MM.1S (cell line): ENCODE data around the gene HADH.

ENCODE experiments used
- DNase-seq: peaks from one replicate; pipeline ENCODE4 v3.0.0-alpha.2; 2015
- H2AFZ ChIP-seq: fragments of 300-600 bp; sonication (generic); 2 replicates; pipeline ENCODE4 v1.6.0; 2016; ENCODE audit warnings: antibody characterized with exemption, low read length
- H3F3A ChIP-seq: fragments of 300-600 bp; sonication (generic); 2 replicates; pipeline ENCODE4 v1.6.1; 2016; ENCODE audit warnings: mild to moderate bottlenecking, antibody characterized with exemption, low read length, moderate library complexity, mixed read lengths; ENCODE audit not compliant: insufficient read depth
- H3K27ac ChIP-seq: fragments of 300-600 bp; sonication (generic); 2 replicates; pipeline ENCODE4 v1.5.1; 2016; ENCODE audit warnings: mild to moderate bottlenecking, low read length
- H3K27me3 ChIP-seq: fragments of 300-600 bp; sonication (generic); replicated peaks from 2 replicates; pipeline ENCODE4 v1.6.0; 2016; ENCODE audit warnings: low read length; ENCODE audit not compliant: insufficient read depth
- H3K36me3 ChIP-seq: fragments of 300-600 bp; sonication (generic); replicated peaks from 2 replicates; pipeline ENCODE4 v1.6.1; 2016; ENCODE audit warnings: mild to moderate bottlenecking, low read length, mixed read lengths; ENCODE audit not compliant: insufficient read depth
- H3K4me1 ChIP-seq: fragments of 300-600 bp; sonication (generic); 2 replicates; pipeline ENCODE4 v1.6.1; 2016; ENCODE audit warnings: low read length, mixed read lengths
- H3K4me2 ChIP-seq: fragments of 300-600 bp; sonication (generic); 2 replicates; pipeline ENCODE4 v1.6.0; 2016; ENCODE audit warnings: low read depth, low read length
- H3K4me3 ChIP-seq: fragments of 300-600 bp; sonication (generic); 2 replicates; pipeline ENCODE4 v1.5.1; 2016; ENCODE audit warnings: low read length, mixed read lengths
- H3K79me2 ChIP-seq: fragments of 300-600 bp; sonication (generic); 2 replicates; pipeline ENCODE4 v1.6.1; 2016; ENCODE audit warnings: mixed run types, low read length, mixed read lengths
- H3K9ac ChIP-seq: fragments of 300-600 bp; sonication (generic); 2 replicates; pipeline ENCODE4 v1.6.1; 2016; ENCODE audit warnings: low read length, mixed read lengths
- H3K9me2 ChIP-seq: fragments of 300-600 bp; sonication (generic); replicated peaks from 2 replicates; pipeline ENCODE4 v1.6.1; 2016; ENCODE audit warnings: mild to moderate bottlenecking, low read length, mixed read lengths; ENCODE audit not compliant: insufficient read depth
- H3K9me3 ChIP-seq: fragments of 300-600 bp; sonication (generic); replicated peaks from 2 replicates; pipeline ENCODE4 v1.6.1; 2016; ENCODE audit warnings: mild to moderate bottlenecking, low read length, mixed read lengths; ENCODE audit not compliant: insufficient read depth
- H4K20me1 ChIP-seq: fragments of 300-600 bp; sonication (generic); 2 replicates; pipeline ENCODE4 v1.6.1; 2016; ENCODE audit warnings: mild to moderate bottlenecking, low read length, moderate library complexity, mixed read lengths; ENCODE audit not compliant: insufficient read depth
- EZH2 ChIP-seq: fragments of 300-600 bp; sonication (generic); optimal IDR thresholded peaks from 2 replicates; pipeline ENCODE3; 2017; ENCODE audit warnings: low read depth, mild to moderate bottlenecking, antibody characterized with exemption, low read length, mixed read lengths
- EZH2phosphoT487 ChIP-seq: fragments of 300-600 bp; sonication (generic); IDR thresholded peaks from 2 replicates; pipeline ENCODE4 v1.6.1; 2018; ENCODE audit warnings: antibody characterized with exemption, low read length
- TF ChIP-seq, protein P1 (sequence below): fragments of 300-600 bp; sonication (generic); IDR thresholded peaks from 2 replicates; pipeline ENCODE4 v1.5.1; 2016; ENCODE audit warnings: antibody characterized with exemption, low read length, mixed read lengths

HADH gene

DNA sequence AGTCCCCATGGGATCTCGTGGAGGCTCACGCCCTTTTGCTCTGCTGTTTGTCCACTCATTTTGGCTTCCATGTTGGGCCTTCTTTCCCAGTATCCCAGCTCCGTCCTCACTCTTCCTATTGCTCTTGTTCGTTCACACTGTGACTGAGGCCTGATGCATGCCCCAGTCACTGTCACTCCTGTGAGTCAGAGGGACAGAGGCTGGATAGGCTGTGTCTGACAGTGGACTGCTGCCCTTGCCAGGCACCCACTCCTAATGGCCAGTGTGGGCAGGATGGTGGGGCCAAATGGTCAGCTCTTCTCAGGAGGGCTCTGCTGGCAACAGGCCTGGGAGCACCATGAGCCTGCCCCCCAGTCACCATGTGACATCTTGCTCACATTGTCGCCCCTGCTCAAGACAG lies 40.0 kb downstream of the HADH start:
- peaks cover 5% of the 10 kb centered on the region; the same call in 1 of the 2 replicates for H3K79me2 ChIP-seq
- TF ChIP-seq, protein P1, sequence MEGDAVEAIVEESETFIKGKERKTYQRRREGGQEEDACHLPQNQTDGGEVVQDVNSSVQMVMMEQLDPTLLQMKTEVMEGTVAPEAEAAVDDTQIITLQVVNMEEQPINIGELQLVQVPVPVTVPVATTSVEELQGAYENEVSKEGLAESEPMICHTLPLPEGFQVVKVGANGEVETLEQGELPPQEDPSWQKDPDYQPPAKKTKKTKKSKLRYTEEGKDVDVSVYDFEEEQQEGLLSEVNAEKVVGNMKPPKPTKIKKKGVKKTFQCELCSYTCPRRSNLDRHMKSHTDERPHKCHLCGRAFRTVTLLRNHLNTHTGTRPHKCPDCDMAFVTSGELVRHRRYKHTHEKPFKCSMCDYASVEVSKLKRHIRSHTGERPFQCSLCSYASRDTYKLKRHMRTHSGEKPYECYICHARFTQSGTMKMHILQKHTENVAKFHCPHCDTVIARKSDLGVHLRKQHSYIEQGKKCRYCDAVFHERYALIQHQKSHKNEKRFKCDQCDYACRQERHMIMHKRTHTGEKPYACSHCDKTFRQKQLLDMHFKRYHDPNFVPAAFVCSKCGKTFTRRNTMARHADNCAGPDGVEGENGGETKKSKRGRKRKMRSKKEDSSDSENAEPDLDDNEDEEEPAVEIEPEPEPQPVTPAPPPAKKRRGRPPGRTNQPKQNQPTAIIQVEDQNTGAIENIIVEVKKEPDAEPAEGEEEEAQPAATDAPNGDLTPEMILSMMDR: no peak
- TF ChIP-seq EZH2: no peak
- no peak for TF ChIP-seq EZH2phosphoT487
- H3K9ac ChIP-seq: no peak overlapping the region
- DNase-seq: no peak
- H2AFZ ChIP-seq: no peak overlapping the region
- H3K27ac ChIP-seq: peak overlapping the region; percentile 59; the same call in 1 of the 2 replicates
- no peaks in the 10 kb centered on the region for H3K27me3 ChIP-seq
- no peaks in the 10 kb centered on the region for H4K20me1 ChIP-seq
- no peak overlapping the region for H3K4me3 ChIP-seq
- peaks cover 55% of the 10 kb centered on the region for H3K4me1 ChIP-seq
- no peaks in the 10 kb centered on the region for H3K9me2 ChIP-seq
- H3K4me2 ChIP-seq: 0 out of 2 replicates have a peak overlapping the region, but pooled peaks have one; percentile 1
- H3K36me3 ChIP-seq: no peaks in the 10 kb centered on the region
- no peaks in the 10 kb centered on the region for H3K9me3 ChIP-seq
- H3F3A ChIP-seq: peaks cover 10% of the 10 kb centered on the region

DNA sequence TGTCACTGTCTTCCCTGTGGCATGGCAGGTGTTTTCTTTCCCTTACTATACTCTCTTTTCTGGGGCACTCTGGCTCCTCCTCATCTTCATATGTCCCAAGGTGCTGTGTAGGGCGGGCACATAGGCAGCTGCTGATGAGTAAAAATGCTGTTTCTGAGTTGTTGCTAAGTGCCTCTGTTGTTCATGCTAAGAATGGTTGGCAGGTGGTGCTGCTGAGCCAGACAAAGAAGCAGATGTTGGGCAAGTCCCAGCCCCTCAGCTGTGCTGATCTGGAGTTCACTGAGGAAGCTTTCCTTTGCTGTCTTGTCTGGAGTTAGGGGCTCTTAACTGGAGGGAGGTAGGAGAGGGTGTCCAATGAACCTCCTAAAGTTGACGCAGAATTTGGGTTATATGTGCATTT lies 40.6 kb downstream of the HADH start:
- H2AFZ ChIP-seq: no peak overlapping the region
- no peaks in the 10 kb centered on the region for H3K9me3 ChIP-seq
- TF ChIP-seq, protein P1: peak; percentile 87
- no peak for TF ChIP-seq EZH2phosphoT487
- DNase-seq: peak; percentile 88
- H3K4me1 ChIP-seq: peaks cover 61% of the 10 kb centered on the region
- H3F3A ChIP-seq: peaks cover 16% of the 10 kb centered on the region
- no peaks in the 10 kb centered on the region for H4K20me1 ChIP-seq
- H3K36me3 ChIP-seq: no peaks in the 10 kb centered on the region
- no peak overlapping the region; the same call in 1 of the 2 replicates for H3K9ac ChIP-seq
- H3K4me2 ChIP-seq: 0 out of 2 replicates have a peak overlapping the region, but pooled peaks have one; percentile 1
- H3K79me2 ChIP-seq: peaks cover 5% of the 10 kb centered on the region; the same call in 1 of the 2 replicates
- H3K9me2 ChIP-seq: no peaks in the 10 kb centered on the region
- H3K27me3 ChIP-seq: no peaks in the 10 kb centered on the region
- peak overlapping the region; percentile 59; the same call in 1 of the 2 replicates for H3K27ac ChIP-seq
- H3K4me3 ChIP-seq: no peak overlapping the region

DNA sequence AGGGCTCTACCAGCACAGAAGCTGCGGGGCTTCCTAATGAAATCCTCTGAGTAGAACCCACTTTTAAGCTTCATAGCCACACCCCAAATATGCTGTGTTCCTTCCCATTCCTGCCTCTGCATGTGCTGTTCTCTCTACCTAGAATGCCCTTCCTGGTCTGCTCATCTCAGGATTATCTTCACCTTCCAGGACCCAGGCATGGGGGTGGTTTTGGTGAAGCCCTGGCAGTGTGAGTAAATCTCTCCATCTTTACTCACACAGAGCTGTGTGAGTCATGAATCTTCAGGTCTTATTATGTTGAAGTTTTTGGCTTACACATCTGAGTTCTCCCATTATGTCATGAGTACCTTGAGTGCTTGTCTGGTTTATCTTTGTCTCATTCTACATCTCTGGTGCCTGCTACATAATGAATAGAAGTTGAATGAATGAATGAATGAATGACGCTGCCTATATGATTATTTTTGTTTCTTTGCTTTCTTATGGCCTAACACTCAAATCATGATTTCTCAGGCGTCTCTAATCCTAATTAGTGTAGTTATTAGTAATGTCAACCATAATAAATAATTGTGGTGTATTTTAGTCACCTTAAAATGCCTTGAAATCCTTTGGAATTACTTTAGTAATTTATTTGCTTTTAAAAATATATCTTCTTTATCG lies 41.9 kb downstream of the HADH start:
- peaks cover 5% of the 10 kb centered on the region; the same call in 1 of the 2 replicates for H3K79me2 ChIP-seq
- H3K9ac ChIP-seq: no peak overlapping the region
- H3K36me3 ChIP-seq: no peaks in the 10 kb centered on the region
- no peaks in the 10 kb centered on the region for H3K9me2 ChIP-seq
- no peak for DNase-seq
- TF ChIP-seq EZH2 (no peak), EZH2phosphoT487 (no peak)
- TF ChIP-seq, protein P1: no peak
- H3K27ac ChIP-seq: peak overlapping the region; percentile 59; the same call in 1 of the 2 replicates
- H3K9me3 ChIP-seq: no peaks in the 10 kb centered on the region
- peaks cover 27% of the 10 kb centered on the region for H3F3A ChIP-seq
- H4K20me1 ChIP-seq: no peaks in the 10 kb centered on the region
- H3K4me2 ChIP-seq: no peak overlapping the region
- H3K4me3 ChIP-seq: no peak overlapping the region
- no peaks in the 10 kb centered on the region for H3K27me3 ChIP-seq
- H3K4me1 ChIP-seq: peaks cover 69% of the 10 kb centered on the region
- no peak overlapping the region for H2AFZ ChIP-seq
